HepG2 (cell line): ENCODE results near the gene SEMA3C. TPM values are rescaled to one million over a fixed set of nuclear protein-coding genes. Genes with fewer than 3 reads are reported as not detected.

Source experiments
- ATAC-seq: fragments of 200-7000 bp; cut with Tn5 transposase; 3 replicates; pipeline ENCODE4 v1.9.1; 2020; ENCODE audit warnings: mild to moderate bottlenecking, moderate library complexity
- BruUV-seq: library from RNA; stranded (reverse); fragments of 400-500 nt; replicated peaks from 2 replicates; lab custom pipeline; 2021; lab: Mats Ljungman, UMichigan
- CTCF ChIA-PET: fragments of 300-600 bp; formaldehyde crosslinking; extraction: SDS; loops from one replicate; lab custom pipeline; 2021; ENCODE audit warnings: low total read pairs, inconsistent platforms, low intra/inter-chr PET ratio; lab: Yijun Ruan, JAX
- POLR2A ChIA-PET: fragments of 350-600 bp; sonication (Branson Sonifier 250); formaldehyde crosslinking; loops from one replicate; lab custom pipeline; 2020; ENCODE audit warnings: antibody characterized with exemption, inconsistent platforms; lab: Yijun Ruan, JAX
- DNase-seq: peaks from one replicate; pipeline ENCODE4 v3.0.0-alpha.2; 2015; ENCODE audit warnings: low spot score
- FAIRE-seq: peaks from 3 replicates; lab custom pipeline; 2011; peaks lifted over from hg19 to GRCh38; lab: Jason Lieb, UNC
- H2AFZ ChIP-seq: one replicate; pipeline ENCODE4 v1.6.1; 2011; ENCODE audit warnings: low read length, inconsistent platforms
- H3K27ac ChIP-seq: fragments of 300-600 bp; 3 replicates; pipeline ENCODE4 v1.8.0; 2011; ENCODE audit warnings: mixed run types, mild to moderate bottlenecking, mixed read lengths, low read length, inconsistent platforms; ENCODE audit not compliant: insufficient read depth; ENCODE audit errors: extremely low read length
- H3K27me3 ChIP-seq, 2 experiments: fragments of 200-600 bp in 1 of 2; 2 replicates in 1 of 2; 3 replicates in 1 of 2; pipeline versions ENCODE4 v1.6.0 to v1.8.0; 2011; ENCODE audit warnings: low read length in 2 of 2, mild to moderate bottlenecking in 2 of 2, moderate library complexity in 2 of 2, inconsistent platforms in 1 of 2; ENCODE audit not compliant: insufficient read depth in 2 of 2, control insufficient read depth in 1 of 2
- H3K36me3 ChIP-seq, 2 experiments: fragments of 200-600 bp in 1 of 2; replicated peaks in 1 of 2; 2 replicates in 1 of 2; 3 replicates in 1 of 2; pipeline versions ENCODE4 v1.5.1 to v1.8.0; 2011; ENCODE audit warnings: low read length in 2 of 2, inconsistent platforms in 1 of 2; ENCODE audit not compliant: insufficient read depth in 2 of 2, control insufficient read depth in 1 of 2
- H3K4me1 ChIP-seq: 2 replicates; pipeline ENCODE4 v1.5.1; 2012; ENCODE audit warnings: low read length, inconsistent platforms; ENCODE audit not compliant: insufficient read depth
- H3K4me2 ChIP-seq: 2 replicates; pipeline ENCODE4 v1.6.0; 2011; ENCODE audit warnings: low read depth, low read length, inconsistent platforms
- H3K4me3 ChIP-seq, 3 experiments: fragments of 200-600 bp in 1 of 3; sonication (generic), shearing (Covaris generic) in 1 of 3; replicated peaks in 1 of 3; 2 replicates each; pipeline ENCODE4 v1.5.1; 2011 to 2016; ENCODE audit warnings: low read length in 3 of 3, inconsistent platforms in 2 of 3, low read depth in 2 of 3, mild to moderate bottlenecking in 2 of 3, control low read depth in 1 of 3, mixed read lengths in 1 of 3; ENCODE audit not compliant: insufficient read depth in 1 of 3
- H3K79me2 ChIP-seq: one replicate; pipeline ENCODE4 v1.6.1; 2011; ENCODE audit warnings: low read length, inconsistent platforms; ENCODE audit not compliant: insufficient read depth
- H3K9ac ChIP-seq: 2 replicates; pipeline ENCODE4 v1.6.0; 2011; ENCODE audit warnings: mild to moderate bottlenecking, low read depth, low read length, inconsistent platforms; ENCODE audit not compliant: insufficient read depth
- H3K9me3 ChIP-seq: 2 replicates; pipeline ENCODE4 v1.5.1; 2012; ENCODE audit warnings: mild to moderate bottlenecking, low read length
- H4K20me1 ChIP-seq: 2 replicates; pipeline ENCODE4 v1.6.0; 2011; ENCODE audit warnings: inconsistent platforms, mild to moderate bottlenecking, low read length, moderate library complexity; ENCODE audit not compliant: insufficient read depth
- NCOA1 ChIP-seq: sonication (generic); formaldehyde crosslinking; IDR thresholded peaks from 2 replicates; pipeline ENCODE4 v1.9.0; 2021; ENCODE audit warnings: missing genetic modification reagents
- NFE2L2 ChIP-seq: fragments of 150-350 bp; IDR thresholded peaks from 2 replicates; pipeline ENCODE4 v1.6.1; 2014; ENCODE audit warnings: low read length
- REL ChIP-seq: sonication (generic); formaldehyde crosslinking; conservative IDR thresholded peaks from 2 replicates; pipeline ENCODE4 v1.8.0; 2022; ENCODE audit warnings: mild to moderate bottlenecking, missing genetic modification reagents, moderate library complexity
- SMC3 ChIP-seq: IDR thresholded peaks from 2 replicates; pipeline ENCODE4 v1.6.1; 2011; ENCODE audit warnings: low read length, improper control_type of control experiment
- SSRP1 ChIP-seq: IDR thresholded peaks from 2 replicates; pipeline ENCODE4 v1.6.1; 2016; ENCODE audit warnings: control low read depth
- ZNF251 ChIP-seq: sonication (generic); formaldehyde crosslinking; IDR thresholded peaks from 2 replicates; pipeline ENCODE4 v1.9.0; 2021; ENCODE audit warnings: mild to moderate bottlenecking, missing genetic modification reagents
- ZNF530 ChIP-seq: sonication (generic); formaldehyde crosslinking; IDR thresholded peaks from 2 replicates; pipeline ENCODE4 v1.5.0; 2020; ENCODE audit warnings: low read depth, mild to moderate bottlenecking, missing genetic modification reagents
- ZNF589 ChIP-seq: sonication (generic); formaldehyde crosslinking; conservative IDR thresholded peaks from 2 replicates; pipeline ENCODE4 v1.8.0; 2022; ENCODE audit warnings: mild to moderate bottlenecking, moderate library complexity, missing genetic modification reagents
- WGBS: methylation state at CpG from one replicate; pipeline ENCODE4 v1.1.6; 2017; ENCODE audit warnings: low lambda C conversion rate; 5-methylcytosine and 5-hydroxymethylcytosine counted together
- in situ Hi-C: cut with HindIII; loops from 2 replicates; pipeline ENCODE4 v1.10.0; 2017; ENCODE audit warnings: low pct_unique_long_range_greater_than_20kb; ENCODE audit not compliant: extremely low pct_ligation_motif_present
- intact Hi-C: fragments of 100-400 bp; cut with micrococcal nuclease; formaldehyde crosslinking; loops from one replicate; pipeline ENCODE4 v1.10.0; 2022; ENCODE audit not compliant: unreplicated experiment
- polyA plus RNA-seq, 8 experiments: library from polyadenylated mRNA; depleted of rRNA in 3 of 8; stranded (reverse) in 7 of 8; unstranded in 1 of 8; fragments of >200 nt; fragmentation: Illumina TruSeq in 4 of 8; extraction: Trizol in 4 of 8; gene quantifications; 2 replicates each; pipeline versions ENCODE4 v1.2.1 to v1.2.3, GENCODE V29; 2011 to 2016; ENCODE audit warnings: low read depth in 4 of 8, missing spikeins in 1 of 8, mixed read lengths in 1 of 8; ENCODE audit not compliant: insufficient read depth in 1 of 8
- total RNA-seq, 5 experiments: library from RNA; depleted of rRNA; stranded (reverse); fragments of >200 nt; fragmentation: Illumina TruSeq; extraction: Trizol; gene quantifications; 2 replicates each; pipeline ENCODE4 v1.2.3, GENCODE V29; 2016; ENCODE audit warnings: low read depth in 1 of 5
- TF ChIP-seq, protein P1 (sequence below): sonication (generic); formaldehyde crosslinking; IDR thresholded peaks from 2 replicates; pipeline ENCODE4 v1.5.0; 2020; ENCODE audit warnings: missing genetic modification reagents
- TF ChIP-seq, protein P2 (sequence below): fragments of 450-650 bp; IDR thresholded peaks from 2 replicates; pipeline ENCODE4 v1.6.1; 2017; ENCODE audit warnings: mild to moderate bottlenecking
- TF ChIP-seq, protein P3 (sequence below): sonication (generic); formaldehyde crosslinking; IDR thresholded peaks from 2 replicates; pipeline ENCODE4 v1.9.0; 2021; ENCODE audit warnings: missing genetic modification reagents, borderline replicate concordance
- TF ChIP-seq, protein P4 (sequence below): sonication (generic); formaldehyde crosslinking; IDR thresholded peaks from 2 replicates; pipeline ENCODE4 v1.8.0; 2022; ENCODE audit warnings: missing genetic modification reagents, low read depth, mild to moderate bottlenecking, borderline replicate concordance
- TF ChIP-seq, protein P5 (sequence below): sonication (generic); formaldehyde crosslinking; IDR thresholded peaks from 2 replicates; pipeline ENCODE4 v1.4.0; 2020; ENCODE audit warnings: missing genetic modification reagents

SEMA3C gene
- total and polyA plus RNA-seq, 2 of the 13 experiments (the other 11 are each of a cell fraction or from before 2014, with no cell fraction given) = 0.05 to 0.13 TPM

DNA sequence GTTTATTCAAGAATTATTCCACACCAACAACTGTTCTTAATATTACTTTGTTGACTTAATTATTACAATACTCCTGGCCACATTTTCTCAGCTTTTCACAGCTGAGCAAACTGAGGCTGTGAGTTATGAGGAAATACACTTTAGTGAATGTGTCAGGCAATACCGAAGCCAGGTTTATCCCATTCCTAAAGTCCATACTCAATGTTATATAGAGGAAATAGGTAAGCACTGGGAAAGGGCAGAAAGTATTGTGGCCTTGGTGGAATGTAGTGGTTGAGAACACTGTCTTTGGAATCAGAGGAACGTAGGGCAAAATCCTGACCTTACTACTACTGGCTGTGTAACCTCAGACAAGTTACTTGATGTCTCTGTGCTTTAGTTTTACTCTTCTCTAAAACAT, 169.6 kb downstream of the SEMA3C start (continued):
- TF ChIP-seq, protein P1, sequence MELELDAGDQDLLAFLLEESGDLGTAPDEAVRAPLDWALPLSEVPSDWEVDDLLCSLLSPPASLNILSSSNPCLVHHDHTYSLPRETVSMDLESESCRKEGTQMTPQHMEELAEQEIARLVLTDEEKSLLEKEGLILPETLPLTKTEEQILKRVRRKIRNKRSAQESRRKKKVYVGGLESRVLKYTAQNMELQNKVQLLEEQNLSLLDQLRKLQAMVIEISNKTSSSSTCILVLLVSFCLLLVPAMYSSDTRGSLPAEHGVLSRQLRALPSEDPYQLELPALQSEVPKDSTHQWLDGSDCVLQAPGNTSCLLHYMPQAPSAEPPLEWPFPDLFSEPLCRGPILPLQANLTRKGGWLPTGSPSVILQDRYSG (CRISPR knock-in tag) = no peak
- TF ChIP-seq REL (CRISPR knock-in tag) = no peak

DNA sequence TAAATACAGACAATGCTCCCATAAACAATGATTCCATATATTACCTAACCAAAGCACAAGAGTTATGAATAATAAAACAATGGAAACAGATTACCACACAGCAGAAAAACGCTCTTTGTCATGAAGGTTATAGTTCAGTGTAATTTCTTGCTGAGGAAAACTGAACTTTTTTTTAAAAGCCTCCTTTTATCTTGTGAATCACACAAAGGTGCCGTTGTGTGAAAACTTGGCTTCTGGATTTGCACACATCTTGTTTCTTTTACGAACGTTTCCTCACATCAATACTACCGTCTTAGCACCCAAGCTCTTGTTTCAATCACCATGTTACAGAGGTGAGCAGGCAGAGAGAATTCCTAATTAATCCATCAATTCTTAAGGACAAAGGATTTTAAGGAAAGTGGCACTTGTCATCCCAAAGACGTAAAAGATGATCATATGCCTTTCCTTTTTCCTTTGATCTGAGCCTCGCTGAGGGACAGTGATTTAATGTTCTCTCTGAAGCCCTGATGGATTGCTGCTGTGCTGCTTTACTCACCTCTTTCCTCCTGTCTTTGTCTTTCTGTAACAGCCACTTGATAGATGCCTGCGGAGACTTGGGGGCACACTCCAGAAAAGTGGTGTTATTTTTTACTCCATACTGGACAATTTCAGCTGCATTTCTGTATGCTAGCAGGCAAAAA, 170.3 kb downstream of the SEMA3C start:
- Histone ChIP-seq H3K27ac (no peak overlapping the region), H3K79me2 (no peaks in the 10 kb centered on the region), H4K20me1 (no peaks in the 10 kb centered on the region), H3K27me3 (no peaks in the 10 kb centered on the region), H3K36me3 (no peaks in the 10 kb centered on the region), H3K9me3 (no peaks in the 10 kb centered on the region), H2AFZ (peak overlapping the region; percentile 8), H3K4me3 (no peak overlapping the region), H3K4me1 (peaks cover 5% of the 10 kb centered on the region; the same call in 1 of the 2 replicates), H3K4me2 (no peak overlapping the region), H3K9ac (no peak overlapping the region)
- TF ChIP-seq, protein P2, sequence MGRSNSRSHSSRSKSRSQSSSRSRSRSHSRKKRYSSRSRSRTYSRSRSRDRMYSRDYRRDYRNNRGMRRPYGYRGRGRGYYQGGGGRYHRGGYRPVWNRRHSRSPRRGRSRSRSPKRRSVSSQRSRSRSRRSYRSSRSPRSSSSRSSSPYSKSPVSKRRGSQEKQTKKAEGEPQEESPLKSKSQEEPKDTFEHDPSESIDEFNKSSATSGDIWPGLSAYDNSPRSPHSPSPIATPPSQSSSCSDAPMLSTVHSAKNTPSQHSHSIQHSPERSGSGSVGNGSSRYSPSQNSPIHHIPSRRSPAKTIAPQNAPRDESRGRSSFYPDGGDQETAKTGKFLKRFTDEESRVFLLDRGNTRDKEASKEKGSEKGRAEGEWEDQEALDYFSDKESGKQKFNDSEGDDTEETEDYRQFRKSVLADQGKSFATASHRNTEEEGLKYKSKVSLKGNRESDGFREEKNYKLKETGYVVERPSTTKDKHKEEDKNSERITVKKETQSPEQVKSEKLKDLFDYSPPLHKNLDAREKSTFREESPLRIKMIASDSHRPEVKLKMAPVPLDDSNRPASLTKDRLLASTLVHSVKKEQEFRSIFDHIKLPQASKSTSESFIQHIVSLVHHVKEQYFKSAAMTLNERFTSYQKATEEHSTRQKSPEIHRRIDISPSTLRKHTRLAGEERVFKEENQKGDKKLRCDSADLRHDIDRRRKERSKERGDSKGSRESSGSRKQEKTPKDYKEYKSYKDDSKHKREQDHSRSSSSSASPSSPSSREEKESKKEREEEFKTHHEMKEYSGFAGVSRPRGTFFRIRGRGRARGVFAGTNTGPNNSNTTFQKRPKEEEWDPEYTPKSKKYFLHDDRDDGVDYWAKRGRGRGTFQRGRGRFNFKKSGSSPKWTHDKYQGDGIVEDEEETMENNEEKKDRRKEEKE = no peak
- TF ChIP-seq SSRP1 (CRISPR knock-in tag) = no peak
- TF ChIP-seq SMC3 = no peak
- TF ChIP-seq, protein P3, sequence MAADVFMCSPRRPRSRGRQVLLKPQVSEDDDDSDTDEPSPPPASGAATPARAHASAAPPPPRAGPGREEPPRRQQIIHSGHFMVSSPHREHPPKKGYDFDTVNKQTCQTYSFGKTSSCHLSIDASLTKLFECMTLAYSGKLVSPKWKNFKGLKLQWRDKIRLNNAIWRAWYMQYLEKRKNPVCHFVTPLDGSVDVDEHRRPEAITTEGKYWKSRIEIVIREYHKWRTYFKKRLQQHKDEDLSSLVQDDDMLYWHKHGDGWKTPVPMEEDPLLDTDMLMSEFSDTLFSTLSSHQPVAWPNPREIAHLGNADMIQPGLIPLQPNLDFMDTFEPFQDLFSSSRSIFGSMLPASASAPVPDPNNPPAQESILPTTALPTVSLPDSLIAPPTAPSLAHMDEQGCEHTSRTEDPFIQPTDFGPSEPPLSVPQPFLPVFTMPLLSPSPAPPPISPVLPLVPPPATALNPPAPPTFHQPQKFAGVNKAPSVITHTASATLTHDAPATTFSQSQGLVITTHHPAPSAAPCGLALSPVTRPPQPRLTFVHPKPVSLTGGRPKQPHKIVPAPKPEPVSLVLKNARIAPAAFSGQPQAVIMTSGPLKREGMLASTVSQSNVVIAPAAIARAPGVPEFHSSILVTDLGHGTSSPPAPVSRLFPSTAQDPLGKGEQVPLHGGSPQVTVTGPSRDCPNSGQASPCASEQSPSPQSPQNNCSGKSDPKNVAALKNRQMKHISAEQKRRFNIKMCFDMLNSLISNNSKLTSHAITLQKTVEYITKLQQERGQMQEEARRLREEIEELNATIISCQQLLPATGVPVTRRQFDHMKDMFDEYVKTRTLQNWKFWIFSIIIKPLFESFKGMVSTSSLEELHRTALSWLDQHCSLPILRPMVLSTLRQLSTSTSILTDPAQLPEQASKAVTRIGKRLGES (CRISPR knock-in tag) = no peak
- TF ChIP-seq, protein P4, sequence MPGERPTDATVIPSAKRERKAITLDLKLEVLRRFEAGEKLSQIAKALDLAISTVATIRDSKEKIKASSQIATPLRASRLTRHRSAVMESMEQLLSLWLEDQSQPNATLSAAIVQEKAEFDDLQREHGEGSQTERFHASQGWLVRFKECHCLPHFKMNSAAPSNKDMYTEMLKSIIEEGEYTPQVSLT = no peak
- TF ChIP-seq ZNF251 (CRISPR knock-in tag) = no peak
- TF ChIP-seq, protein P5, sequence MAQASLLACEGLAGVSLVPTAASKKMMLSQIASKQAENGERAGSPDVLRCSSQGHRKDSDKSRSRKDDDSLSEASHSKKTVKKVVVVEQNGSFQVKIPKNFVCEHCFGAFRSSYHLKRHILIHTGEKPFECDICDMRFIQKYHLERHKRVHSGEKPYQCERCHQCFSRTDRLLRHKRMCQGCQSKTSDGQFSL (CRISPR knock-in tag) = no peak
- no peak for TF ChIP-seq NCOA1 (CRISPR knock-in tag)
- no peak for TF ChIP-seq ZNF589 (CRISPR knock-in tag)
- TF ChIP-seq NFE2L2 = no peak
- no peak for TF ChIP-seq ZNF530 (CRISPR knock-in tag)
- WGBS = 12% methylated on average over 8 of the region's 8 CpGs
- intact Hi-C loops = no loop called here
- in situ Hi-C loops = no loop called here
- DNase-seq = no peak
- ChIA-PET CTCF (no interaction called here), POLR2A (no interaction called here)
- BruUV-seq = no TSS peak
- ATAC-seq = no peak
- no peak for FAIRE-seq
